Spleen (tissue), 7 donors: ENCODE data around the gene SLC1A7.

Source experiments
- POLR2AphosphoS5 ChIP-seq, 3 donors: sonication (generic); formaldehyde crosslinking; IDR thresholded peaks; one replicate each; pipeline ENCODE4 v1.5.1; 2017; ENCODE audit warnings: antibody characterized with exemption in 3 of 3
- TF ChIP-seq, protein P1 (sequence below), 11 experiments: fragments of 200-600 bp in 7 of 11; fragments of 450-650 bp in 4 of 11; sonication (generic) in 4 of 11; IDR thresholded peaks in 8 of 11; conservative IDR thresholded peaks in 3 of 11; 1 replicate in 7 of 11; 2 replicates in 4 of 11; pipeline versions ENCODE4 v1.4.0 to v1.8.0; 2016 to 2021; ENCODE audit warnings: antibody characterized with exemption in 11 of 11, inconsistent platforms in 4 of 11, mild to moderate bottlenecking in 1 of 11
- donor health status: DM: no; HTN: no; CAD: no; lungs with moderate emphysema.
- donor health status: DM: no; HTN: no; CAD: no.
- donor health status: DM: no; HTN: no; CAD: no.

DNA sequence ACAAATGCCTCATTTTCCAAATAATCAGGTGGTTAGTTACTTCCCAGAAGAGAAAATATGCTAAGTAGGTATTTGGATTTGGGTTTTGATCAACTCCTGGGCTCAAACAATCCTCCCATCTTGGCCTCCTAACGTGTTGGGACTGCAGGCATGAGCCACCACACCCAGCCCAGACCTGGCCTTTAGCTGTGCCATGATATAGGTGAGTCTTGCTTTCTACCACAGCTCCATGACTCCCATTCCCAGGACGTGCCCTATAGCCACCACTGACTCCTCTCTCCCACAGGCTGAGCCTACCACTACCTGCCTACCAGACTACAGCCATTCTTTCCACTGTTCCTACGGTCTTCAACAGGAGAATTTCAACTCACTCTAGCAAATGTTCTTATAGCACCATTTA, 1.8 kb upstream of the SLC1A7 start:
- no peak for TF ChIP-seq POLR2AphosphoS5 (IDR thresholded peaks at IDR 0.05)
- TF ChIP-seq, protein P1, sequence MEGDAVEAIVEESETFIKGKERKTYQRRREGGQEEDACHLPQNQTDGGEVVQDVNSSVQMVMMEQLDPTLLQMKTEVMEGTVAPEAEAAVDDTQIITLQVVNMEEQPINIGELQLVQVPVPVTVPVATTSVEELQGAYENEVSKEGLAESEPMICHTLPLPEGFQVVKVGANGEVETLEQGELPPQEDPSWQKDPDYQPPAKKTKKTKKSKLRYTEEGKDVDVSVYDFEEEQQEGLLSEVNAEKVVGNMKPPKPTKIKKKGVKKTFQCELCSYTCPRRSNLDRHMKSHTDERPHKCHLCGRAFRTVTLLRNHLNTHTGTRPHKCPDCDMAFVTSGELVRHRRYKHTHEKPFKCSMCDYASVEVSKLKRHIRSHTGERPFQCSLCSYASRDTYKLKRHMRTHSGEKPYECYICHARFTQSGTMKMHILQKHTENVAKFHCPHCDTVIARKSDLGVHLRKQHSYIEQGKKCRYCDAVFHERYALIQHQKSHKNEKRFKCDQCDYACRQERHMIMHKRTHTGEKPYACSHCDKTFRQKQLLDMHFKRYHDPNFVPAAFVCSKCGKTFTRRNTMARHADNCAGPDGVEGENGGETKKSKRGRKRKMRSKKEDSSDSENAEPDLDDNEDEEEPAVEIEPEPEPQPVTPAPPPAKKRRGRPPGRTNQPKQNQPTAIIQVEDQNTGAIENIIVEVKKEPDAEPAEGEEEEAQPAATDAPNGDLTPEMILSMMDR (IDR thresholded peaks at IDR 0.05 in 8 of 11, conservative IDR thresholded peaks at IDR 0.05 in 3 of 11): no peak
